Pancreas (tissue), 10 donors: ENCODE measurements around the gene LCN12. TPM values are rescaled to one million over a fixed set of nuclear protein-coding genes. Genes with fewer than 3 reads are reported as not detected.
A peak's percentile ranks its signal among the peaks of the same experiment; 100 is the strongest.

ENCODE experiments used
- ATAC-seq, 4 donors: fragments of 200-7000 bp; cut with Tn5 transposase; one replicate each; pipeline versions ENCODE4 v1.8.0 to v1.9.1; 2020; ENCODE audit warnings: mild to moderate bottlenecking in 4 of 4, moderate library complexity in 4 of 4
- DNase-seq, 6 donors: peaks; one replicate each; pipeline ENCODE4 v3.0.0-alpha.2; 2020
- FAIRE-seq: peaks from 2 replicates; lab custom pipeline; 2012; peaks lifted over from hg19 to GRCh38; lab: Jason Lieb, UNC
- H3K27ac ChIP-seq, 4 donors: fragments of 200-600 bp; sonication (generic); 1 replicate in 3 of 4; 2 replicates in 1 of 4; pipeline versions ENCODE4 v1.5.0 to v1.8.0; 2020
- H3K27me3 ChIP-seq, 4 donors: fragments of 200-600 bp; one replicate each; pipeline ENCODE4 v1.8.0; 2021
- H3K36me3 ChIP-seq, 3 donors: fragments of 200-600 bp; sonication (generic) in 1 of 3; one replicate each; pipeline versions ENCODE4 v1.5.0 to v1.8.0; 2020 to 2021
- H3K4me1 ChIP-seq, 3 donors: fragments of 200-600 bp; one replicate each; pipeline ENCODE4 v1.8.0; 2021
- H3K4me3 ChIP-seq, 4 donors: fragments of 200-600 bp; sonication (generic) in 2 of 4; one replicate each; pipeline versions ENCODE4 v1.5.0 to v1.8.0; 2020 to 2021
- H3K9me3 ChIP-seq, 4 donors: fragments of 200-600 bp; one replicate each; pipeline ENCODE4 v1.8.0; 2021
- WGBS, 2 donors: extraction: QIAGEN DNeasy Blood & Tissue Kit; methylation state at CpG; one replicate each; pipeline ENCODE4 v1.1.7; 2013; 5-methylcytosine and 5-hydroxymethylcytosine counted together
- intact Hi-C, 3 donors: fragments of 100-400 bp; cut with DNase I; formaldehyde crosslinking; loops; one replicate each; pipeline versions ENCODE4 v1.11.1 to v1.14.2; 2022
- polyA plus RNA-seq, 2 donors: library from polyadenylated mRNA; stranded (reverse); fragments of 200-250 nt; gene quantifications; one replicate each; pipeline ENCODE4 v1.2.3, GENCODE V29; 2013
- total RNA-seq, 6 donors: library from RNA; stranded (reverse); fragmentation: NEBNext Ultra II Directional in 4 of 6; extraction: Animal tissue kit (Norgen Biotek cat#: 25700) in 4 of 6; gene quantifications; one replicate each; pipeline versions ENCODE4 v1.2.1 to v1.2.4, GENCODE V29; 2021 to 2023
- TF ChIP-seq, protein P1 (sequence below), 4 donors: fragments of 200-600 bp; sonication (generic) in 3 of 4; IDR thresholded peaks; one replicate each; pipeline versions ENCODE4 v1.5.0 to v1.8.0; 2021; ENCODE audit warnings: antibody characterized with exemption in 4 of 4
- donor health status: healthy with polysubstance abuse.
- donor health status: DM: no; HTN: no; CAD: no; lungs with moderate emphysema.
- donor health status: DM: no; HTN: no; CAD: no.
- donor health status: control.
- donor health status: control.
- donor health status: Bipolar disorder and iron deficiency.
- donor health status: DM: yes; HTN: yes; CAD: no.
- donor health status: DM: no; HTN: no; CAD: no.
- donor health status: DM: no; HTN: no; CAD: no.
- donor health status: DM: yes; HTN: yes; CAD: no.

Gene LCN12
- total and polyA plus RNA-seq, 8 donors = 0.57 to 16.5 (median 3.4) TPM

DNA sequence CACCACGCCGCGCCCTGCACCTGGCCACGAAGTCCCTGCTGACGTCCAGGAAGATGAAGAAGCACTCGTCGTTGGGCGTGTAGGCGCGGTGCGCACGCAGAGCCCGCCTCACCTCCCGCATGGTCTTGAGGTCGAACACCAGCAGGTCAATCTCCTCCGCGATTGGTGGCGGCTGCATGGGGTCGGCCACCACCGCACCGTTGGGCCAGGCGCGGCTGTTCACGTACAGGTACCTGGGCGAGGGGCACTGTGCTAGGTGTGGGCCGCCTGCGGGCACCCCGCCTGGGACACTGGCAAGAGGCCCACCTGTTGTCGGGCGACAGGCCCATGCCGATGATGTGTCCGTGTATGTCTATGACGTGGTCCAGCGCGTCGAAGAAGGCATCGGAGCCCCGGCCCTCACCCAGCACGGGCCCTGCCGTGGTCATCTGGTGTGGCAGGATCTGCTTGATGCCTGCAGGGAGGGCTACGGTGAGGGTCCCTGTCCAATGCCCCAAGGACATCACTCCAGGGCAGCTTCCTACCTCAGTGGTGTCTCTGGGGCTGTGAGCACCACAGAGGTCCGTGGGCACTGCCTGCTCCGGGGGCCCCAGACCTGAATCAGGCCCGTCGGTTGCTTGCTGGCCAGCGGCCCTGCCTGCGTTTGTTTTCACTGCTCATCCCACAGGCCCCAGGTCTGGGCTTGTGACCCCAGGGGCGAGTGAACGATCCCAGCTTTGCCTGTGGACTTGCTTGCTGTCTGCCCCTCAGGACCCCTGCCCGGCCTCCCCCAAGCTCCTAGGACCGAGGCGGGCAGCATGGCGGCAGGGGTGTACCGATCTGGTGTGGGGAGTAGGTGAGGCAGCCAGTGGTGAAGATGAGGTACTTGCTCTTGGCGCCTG lies 10.6 kb upstream of the LCN12 start:
- no peak overlapping the region for H3K27ac ChIP-seq
- WGBS, 2 donors = 95% methylated on average over 54 to 55 of the region's 55 CpGs
- TF ChIP-seq, protein P1, sequence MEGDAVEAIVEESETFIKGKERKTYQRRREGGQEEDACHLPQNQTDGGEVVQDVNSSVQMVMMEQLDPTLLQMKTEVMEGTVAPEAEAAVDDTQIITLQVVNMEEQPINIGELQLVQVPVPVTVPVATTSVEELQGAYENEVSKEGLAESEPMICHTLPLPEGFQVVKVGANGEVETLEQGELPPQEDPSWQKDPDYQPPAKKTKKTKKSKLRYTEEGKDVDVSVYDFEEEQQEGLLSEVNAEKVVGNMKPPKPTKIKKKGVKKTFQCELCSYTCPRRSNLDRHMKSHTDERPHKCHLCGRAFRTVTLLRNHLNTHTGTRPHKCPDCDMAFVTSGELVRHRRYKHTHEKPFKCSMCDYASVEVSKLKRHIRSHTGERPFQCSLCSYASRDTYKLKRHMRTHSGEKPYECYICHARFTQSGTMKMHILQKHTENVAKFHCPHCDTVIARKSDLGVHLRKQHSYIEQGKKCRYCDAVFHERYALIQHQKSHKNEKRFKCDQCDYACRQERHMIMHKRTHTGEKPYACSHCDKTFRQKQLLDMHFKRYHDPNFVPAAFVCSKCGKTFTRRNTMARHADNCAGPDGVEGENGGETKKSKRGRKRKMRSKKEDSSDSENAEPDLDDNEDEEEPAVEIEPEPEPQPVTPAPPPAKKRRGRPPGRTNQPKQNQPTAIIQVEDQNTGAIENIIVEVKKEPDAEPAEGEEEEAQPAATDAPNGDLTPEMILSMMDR (IDR thresholded peaks at IDR 0.05) = no peak
- intact Hi-C loops = loop anchor here in 1 of 3 donors (10.0 kb wide), 2 partner anchors 97 to 147 kb away; partner anchors contain the start of genes AJM1, CCDC183, PHPT1 and TMEM141
- H3K27me3 ChIP-seq = no peaks in the 10 kb centered on the region
- FAIRE-seq = no peak
- H3K4me3 ChIP-seq = no peak overlapping the region
- peak in 2 of 6 donors; percentile 41 to 81 for DNase-seq
- no peaks in the 10 kb centered on the region for H3K4me1 ChIP-seq
- ATAC-seq = no peak
- H3K9me3 ChIP-seq = no peaks in the 10 kb centered on the region
- peaks cover 7 to 31% (median 25%) of the 10 kb centered on the region in 3 donors for H3K36me3 ChIP-seq

GRCh38 chr9:136942112-136942880 lies 9.8 kb upstream of the LCN12 start:
- peak in 4 of 6 donors; percentile 27 to 83 (median 48) for DNase-seq
- 93 to 96% methylated on average over 60 of the region's 60 CpGs for WGBS, 2 donors
- Histone ChIP-seq H3K27me3 (no peaks in the 10 kb centered on the region), H3K4me3 (peak overlapping the region in 1 of 4 donors; percentile 87), H3K9me3 (no peaks in the 10 kb centered on the region), H3K4me1 (no peaks in the 10 kb centered on the region), H3K36me3 (peaks cover 7 to 31% (median 25%) of the 10 kb centered on the region in 3 donors), H3K27ac (no peak overlapping the region)
- intact Hi-C loops = loop anchor here in 1 of 3 donors (10.0 kb wide), 2 partner anchors 97 to 147 kb away; partner anchors contain the start of genes AJM1, CCDC183, PHPT1 and TMEM141
- TF ChIP-seq, protein P1 (IDR thresholded peaks at IDR 0.05) = no peak
- no peak for FAIRE-seq
- ATAC-seq = no peak

- H3K36me3 ChIP-seq = peaks cover 7 to 31% (median 25%) of the 10 kb centered on the region in 3 donors
- H3K9me3 ChIP-seq = no peaks in the 10 kb centered on the region
- no peaks in the 10 kb centered on the region for H3K4me1 ChIP-seq
- no peak for FAIRE-seq
- TF ChIP-seq, protein P1 (IDR thresholded peaks at IDR 0.05) = no peak
- peak in 3 of 6 donors; percentile 49 to 78 (median 57) for DNase-seq
- ATAC-seq = no peak
- H3K4me3 ChIP-seq = peak overlapping the region in 1 of 4 donors; percentile 87
- intact Hi-C loops = loop anchor here in 1 of 3 donors (10.0 kb wide), 2 partner anchors 98 to 148 kb away; partner anchors contain the start of genes AJM1, CCDC183, PHPT1 and TMEM141
- no peak overlapping the region for H3K27ac ChIP-seq
- WGBS, 2 donors = 90 to 93% methylated on average over 15 to 16 of the region's 16 CpGs
- H3K27me3 ChIP-seq = no peaks in the 10 kb centered on the region
Measured at GRCh38 chr9:136942881-136943230, 9.2 kb upstream of the LCN12 start.

GRCh38 chr9:136943291-136944211 lies 8.5 kb upstream of the LCN12 start:
- TF ChIP-seq, protein P1 (IDR thresholded peaks at IDR 0.05) = no peak
- Histone ChIP-seq H3K36me3 (peaks cover 7 to 31% (median 25%) of the 10 kb centered on the region in 3 donors), H3K27me3 (no peaks in the 10 kb centered on the region), H3K27ac (peak overlapping the region; percentile 35 to 75 (median 69)), H3K4me1 (peaks cover 0 to 3% (median 0%) of the 10 kb centered on the region in 3 donors), H3K4me3 (peak overlapping the region; percentile 85 to 92 (median 88)), H3K9me3 (no peaks in the 10 kb centered on the region)
- FAIRE-seq (no peak), DNase-seq (peak; percentile 44 to 92 (median 68)), ATAC-seq (peak; percentile 1 to 24 (median 5))
- intact Hi-C loops = loop anchor here in 1 of 3 donors (10.0 kb wide), 2 partner anchors 99 to 149 kb away; partner anchors contain the start of genes AJM1, CCDC183, PHPT1 and TMEM141
- 13 to 16% methylated on average over 49 to 61 of the region's 61 CpGs for WGBS, 2 donors
